ENCODE results near the gene AVP.

Gene AVP

GRCh38 chr20:3071610-3072529, 12.7 kb downstream of the AVP start, which contains the start of gene OXT:
Gene OXT, plus strand, starts transcription at chr20:3071620. Its CDS starts 36 bp downstream, at chr20:3071656.
- TF ChIP-seq, protein P1, sequence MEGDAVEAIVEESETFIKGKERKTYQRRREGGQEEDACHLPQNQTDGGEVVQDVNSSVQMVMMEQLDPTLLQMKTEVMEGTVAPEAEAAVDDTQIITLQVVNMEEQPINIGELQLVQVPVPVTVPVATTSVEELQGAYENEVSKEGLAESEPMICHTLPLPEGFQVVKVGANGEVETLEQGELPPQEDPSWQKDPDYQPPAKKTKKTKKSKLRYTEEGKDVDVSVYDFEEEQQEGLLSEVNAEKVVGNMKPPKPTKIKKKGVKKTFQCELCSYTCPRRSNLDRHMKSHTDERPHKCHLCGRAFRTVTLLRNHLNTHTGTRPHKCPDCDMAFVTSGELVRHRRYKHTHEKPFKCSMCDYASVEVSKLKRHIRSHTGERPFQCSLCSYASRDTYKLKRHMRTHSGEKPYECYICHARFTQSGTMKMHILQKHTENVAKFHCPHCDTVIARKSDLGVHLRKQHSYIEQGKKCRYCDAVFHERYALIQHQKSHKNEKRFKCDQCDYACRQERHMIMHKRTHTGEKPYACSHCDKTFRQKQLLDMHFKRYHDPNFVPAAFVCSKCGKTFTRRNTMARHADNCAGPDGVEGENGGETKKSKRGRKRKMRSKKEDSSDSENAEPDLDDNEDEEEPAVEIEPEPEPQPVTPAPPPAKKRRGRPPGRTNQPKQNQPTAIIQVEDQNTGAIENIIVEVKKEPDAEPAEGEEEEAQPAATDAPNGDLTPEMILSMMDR (IDR thresholded peaks at IDR 0.05; ENCODE audit: low read depth, low read length) = no peak
- Histone ChIP-seq H3K27me3 (peaks cover 8% of the 10 kb centered on the region; the same call in 1 of the 2 replicates), H3K4me1 (no peaks in the 10 kb centered on the region), H3K4me3 (ENCODE audit: low read depth, low read length) (no peak within 1 kb of the TSS), H3K9me3 (no peaks in the 10 kb centered on the region; the same call in 1 of the 2 replicates), H3K36me3 (no peaks in the 10 kb centered on the region)
- no peak for DNase-seq

DNA sequence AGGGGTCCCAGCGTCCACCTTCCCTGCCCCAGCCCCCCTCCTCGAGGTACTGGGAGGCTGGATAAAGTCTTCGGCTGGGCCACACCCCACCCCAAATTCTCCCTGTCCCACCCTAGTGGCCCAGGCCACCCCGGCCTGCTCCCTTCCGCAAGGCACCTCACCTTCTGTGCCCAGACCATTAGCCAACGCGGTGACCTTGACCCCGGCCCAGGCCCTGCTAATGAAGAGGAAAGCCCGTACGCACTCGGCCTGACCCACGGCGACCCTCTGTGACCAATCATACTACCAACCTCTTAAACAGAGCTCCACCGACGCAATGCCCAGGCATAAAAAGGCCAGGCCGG, 13.3 kb downstream of the AVP start:
- H3K9me3 ChIP-seq = no peaks in the 10 kb centered on the region; the same call in 1 of the 2 replicates
- TF ChIP-seq, protein P1 (IDR thresholded peaks at IDR 0.05; ENCODE audit: low read depth, low read length) = no peak
- H3K4me3 ChIP-seq (ENCODE audit: low read depth, low read length) = no peak overlapping the region
- H3K4me1 ChIP-seq = no peaks in the 10 kb centered on the region
- H3K36me3 ChIP-seq = no peaks in the 10 kb centered on the region
- DNase-seq = no peak
- peaks cover 9% of the 10 kb centered on the region; the same call in 1 of the 2 replicates for H3K27me3 ChIP-seq

DNA sequence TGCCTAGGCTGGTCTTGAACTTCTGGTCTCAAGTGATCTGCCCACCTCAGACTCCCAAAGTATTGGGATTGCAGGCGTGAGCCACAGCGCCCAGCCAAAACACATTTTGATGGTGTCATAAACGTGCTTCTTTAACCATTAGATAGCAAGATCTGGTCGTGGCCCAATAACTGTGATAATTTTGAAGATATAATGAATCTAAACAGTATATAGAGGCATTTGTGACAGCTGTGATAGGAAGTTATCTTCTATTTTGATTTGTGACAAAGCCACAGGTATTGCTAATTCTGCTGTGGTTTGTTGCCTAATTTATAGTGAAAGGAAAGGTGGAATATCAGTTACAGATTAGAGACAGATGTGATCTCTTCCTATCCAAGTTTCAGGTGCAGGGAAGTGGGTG, 13.8 kb downstream of the AVP start:
- H3K36me3 ChIP-seq = no peaks in the 10 kb centered on the region
- H3K27me3 ChIP-seq = peaks cover 9% of the 10 kb centered on the region; the same call in 1 of the 2 replicates
- H3K9me3 ChIP-seq = no peaks in the 10 kb centered on the region; the same call in 1 of the 2 replicates
- DNase-seq = no peak
- no peaks in the 10 kb centered on the region for H3K4me1 ChIP-seq
- TF ChIP-seq, protein P1 (IDR thresholded peaks at IDR 0.05; ENCODE audit: low read depth, low read length) = no peak
- no peak overlapping the region for H3K4me3 ChIP-seq (ENCODE audit: low read depth, low read length)

DNA sequence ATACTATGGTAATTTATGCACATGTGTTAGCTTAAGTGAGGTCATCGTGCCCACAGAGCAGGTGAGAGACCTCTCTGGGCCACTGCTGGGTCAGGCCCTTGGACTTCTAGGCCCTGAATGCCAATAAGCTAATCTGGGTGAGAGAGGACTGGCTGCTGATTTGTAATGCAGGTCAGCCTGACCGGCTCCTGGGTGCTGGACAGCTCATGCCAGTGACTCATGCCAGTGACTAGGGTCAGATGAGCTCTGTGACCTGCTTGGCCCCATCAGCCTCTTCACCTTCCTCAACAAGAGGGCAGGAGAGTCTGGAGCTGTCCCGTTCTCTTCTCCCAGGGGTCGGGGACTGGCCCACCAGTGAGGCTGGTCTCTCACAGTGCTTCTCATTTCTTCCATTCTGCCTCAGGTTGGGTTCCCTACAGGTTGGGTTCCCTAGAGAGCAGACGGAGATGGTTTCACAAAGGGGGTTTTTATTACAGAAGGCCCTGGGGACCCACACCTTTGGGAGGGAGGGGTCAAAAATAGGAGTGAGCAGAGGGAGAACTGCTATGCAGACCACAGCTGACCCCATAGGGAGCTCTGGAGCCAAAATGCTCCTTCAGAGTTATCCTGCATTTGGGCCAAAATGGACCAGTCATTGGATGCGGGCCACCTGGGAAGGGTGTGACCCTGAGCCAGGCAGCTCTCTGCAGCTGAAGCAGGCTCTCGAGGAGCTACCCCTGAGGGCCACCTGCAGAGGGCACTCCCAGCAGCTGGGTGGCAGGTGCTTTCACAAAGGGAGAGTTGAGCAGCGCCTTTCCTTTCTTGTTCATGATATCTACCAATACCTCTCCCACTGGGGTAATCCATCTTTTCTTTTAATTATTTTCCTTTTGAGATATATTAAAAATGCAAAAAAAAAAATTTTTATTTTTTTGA, 15.3 kb downstream of the AVP start:
- H3K27me3 ChIP-seq = peaks cover 9% of the 10 kb centered on the region; the same call in 1 of the 2 replicates
- no peaks in the 10 kb centered on the region for H3K9me3 ChIP-seq
- no peak for DNase-seq
- TF ChIP-seq, protein P1 (IDR thresholded peaks at IDR 0.05; ENCODE audit: low read depth, low read length) = peak; percentile 28
- no peaks in the 10 kb centered on the region for H3K4me1 ChIP-seq
- no peak overlapping the region for H3K4me3 ChIP-seq (ENCODE audit: low read depth, low read length)
- no peaks in the 10 kb centered on the region for H3K36me3 ChIP-seq

- H3K36me3 ChIP-seq = no peaks in the 10 kb centered on the region
- no peak for DNase-seq
- no peak overlapping the region for H3K4me3 ChIP-seq (ENCODE audit: low read depth, low read length)
- peaks cover 9% of the 10 kb centered on the region; the same call in 1 of the 2 replicates for H3K27me3 ChIP-seq
- TF ChIP-seq, protein P1 (IDR thresholded peaks at IDR 0.05; ENCODE audit: low read depth, low read length) = no peak
- H3K9me3 ChIP-seq = no peaks in the 10 kb centered on the region
- H3K4me1 ChIP-seq = no peaks in the 10 kb centered on the region
Observed at GRCh38 chr20:3068075-3068474, 16.4 kb downstream of the AVP start.

Data from BE2C (cell line).